ENCODE measurements around the gene MAP3K9. TPM values are rescaled to one million over a fixed set of nuclear protein-coding genes. Genes with fewer than 3 reads are reported as not detected.

The MAP3K9 gene
- total and polyA plus RNA-seq, 2 of the 8 experiments (the other 6 are each of a cell fraction or from before 2014, with no cell fraction given) = 9.8 to 24.7 TPM

DNA sequence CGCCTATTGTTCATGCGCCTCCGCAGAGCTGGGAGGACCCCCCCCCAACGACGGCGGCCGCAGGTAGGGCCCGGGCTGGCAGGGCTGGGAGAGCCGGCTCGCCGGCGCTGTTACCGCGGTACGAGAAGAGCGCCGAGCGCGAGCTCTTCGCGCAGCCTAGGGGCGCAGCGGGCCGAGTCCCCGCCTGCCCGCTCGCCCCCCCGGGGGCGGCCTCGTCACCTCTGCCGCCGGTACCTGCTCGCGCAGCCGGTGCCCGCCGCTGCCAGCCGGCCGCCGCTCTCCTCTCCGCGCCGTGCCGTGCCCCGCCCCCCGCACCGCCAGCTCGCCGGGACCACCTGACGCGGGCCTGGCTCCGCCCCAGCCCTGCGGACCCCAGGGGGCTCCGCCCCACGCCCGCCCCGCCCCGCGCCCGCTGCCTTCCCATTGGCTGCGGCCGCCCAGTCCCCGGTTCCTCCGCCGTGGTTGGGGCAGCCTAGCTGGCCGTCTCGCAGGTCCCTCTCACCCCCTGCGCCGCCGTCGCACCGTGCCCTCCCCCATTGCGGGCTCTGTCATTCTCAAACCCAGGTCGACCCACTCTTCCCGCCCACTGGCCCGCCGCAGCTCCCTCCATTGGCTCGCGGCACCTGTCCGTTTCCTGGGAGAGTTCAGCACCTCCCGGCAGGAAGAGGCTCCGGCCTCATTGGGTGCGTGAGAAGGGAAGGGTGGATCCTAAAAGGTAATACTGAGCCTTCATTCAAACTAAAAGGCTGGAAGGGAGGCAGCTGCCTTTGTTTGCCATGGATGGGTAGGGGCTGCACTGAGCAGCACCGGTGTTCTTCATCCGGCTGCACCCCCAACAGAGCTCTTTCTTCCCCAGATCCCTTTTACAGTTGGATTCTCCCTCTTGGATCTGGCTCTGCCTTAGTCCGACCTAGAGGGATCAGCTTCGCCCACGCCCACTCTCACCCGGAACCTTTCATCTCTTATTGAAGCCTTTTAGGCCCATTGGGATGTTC, at the start of gene MAP3K9 (continued):
- no peak for TF ChIP-seq RNF2 (IDR thresholded peaks at IDR 0.05; ENCODE audit: borderline replicate concordance, low read depth, low read length, missing control alignments, poor library complexity, severe bottlenecking)
- TF ChIP-seq SUZ12 (IDR thresholded peaks at IDR 0.05; ENCODE audit: low read length) = no peak
- TF ChIP-seq RXRA (IDR thresholded peaks at IDR 0.05; ENCODE audit: insufficient read depth, low read depth, low read length) = no peak
- TF ChIP-seq, protein P1, sequence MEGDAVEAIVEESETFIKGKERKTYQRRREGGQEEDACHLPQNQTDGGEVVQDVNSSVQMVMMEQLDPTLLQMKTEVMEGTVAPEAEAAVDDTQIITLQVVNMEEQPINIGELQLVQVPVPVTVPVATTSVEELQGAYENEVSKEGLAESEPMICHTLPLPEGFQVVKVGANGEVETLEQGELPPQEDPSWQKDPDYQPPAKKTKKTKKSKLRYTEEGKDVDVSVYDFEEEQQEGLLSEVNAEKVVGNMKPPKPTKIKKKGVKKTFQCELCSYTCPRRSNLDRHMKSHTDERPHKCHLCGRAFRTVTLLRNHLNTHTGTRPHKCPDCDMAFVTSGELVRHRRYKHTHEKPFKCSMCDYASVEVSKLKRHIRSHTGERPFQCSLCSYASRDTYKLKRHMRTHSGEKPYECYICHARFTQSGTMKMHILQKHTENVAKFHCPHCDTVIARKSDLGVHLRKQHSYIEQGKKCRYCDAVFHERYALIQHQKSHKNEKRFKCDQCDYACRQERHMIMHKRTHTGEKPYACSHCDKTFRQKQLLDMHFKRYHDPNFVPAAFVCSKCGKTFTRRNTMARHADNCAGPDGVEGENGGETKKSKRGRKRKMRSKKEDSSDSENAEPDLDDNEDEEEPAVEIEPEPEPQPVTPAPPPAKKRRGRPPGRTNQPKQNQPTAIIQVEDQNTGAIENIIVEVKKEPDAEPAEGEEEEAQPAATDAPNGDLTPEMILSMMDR (IDR thresholded peaks at IDR 0.05; ENCODE audit: control extremely low read depth in 1 of 3, insufficient read depth in 1 of 3, low read depth in 1 of 3, low read length in 3 of 3) = no peak
- no peak for TF ChIP-seq NRF1 (IDR thresholded peaks at IDR 0.05; ENCODE audit: low read depth, low read length)

Data from H1 (cell line).